ENCODE data around the gene SESTD1.

Gene SESTD1

GRCh38 chr2:179184610-179185009 is 80.0 kb downstream of the SESTD1 start:
- DNase-seq (ENCODE audit: low spot score): no peak

GRCh38 chr2:179181002-179181401 is 83.6 kb downstream of the SESTD1 start:
- no peak for DNase-seq (ENCODE audit: low spot score)

- DNase-seq (ENCODE audit: low spot score): no peak
These were observed 84.4 kb downstream of the SESTD1 start for GRCh38 chr2:179180242-179180641.

GRCh38 chr2:179179719-179180118 is 84.9 kb downstream of the SESTD1 start:
- DNase-seq (ENCODE audit: low spot score): no peak

GRCh38 chr2:179177694-179178093 is 86.9 kb downstream of the SESTD1 start:
- DNase-seq (ENCODE audit: low spot score): no peak

GRCh38 chr2:179174240-179174639 is 90.4 kb downstream of the SESTD1 start:
- no peak for DNase-seq (ENCODE audit: low spot score)

GRCh38 chr2:179172894-179173293 is 91.7 kb downstream of the SESTD1 start:
- no peak for DNase-seq (ENCODE audit: low spot score)

- DNase-seq (ENCODE audit: low spot score): no peak
These were observed 93.3 kb downstream of the SESTD1 start for GRCh38 chr2:179171371-179171770.

GRCh38 chr2:179170901-179171300 is 93.7 kb downstream of the SESTD1 start:
- DNase-seq (ENCODE audit: low spot score): no peak

- no peak for DNase-seq (ENCODE audit: low spot score)
These were observed 99.2 kb downstream of the SESTD1 start for GRCh38 chr2:179165356-179166000.

- peak; percentile 27 for DNase-seq (ENCODE audit: low spot score)
These were observed 123.4 kb downstream of the SESTD1 start for GRCh38 chr2:179141206-179141605.

- no peak for DNase-seq (ENCODE audit: low spot score)
These were observed 124.1 kb downstream of the SESTD1 start for GRCh38 chr2:179140571-179140970.

- peak; percentile 18 for DNase-seq (ENCODE audit: low spot score)
These were observed 125.1 kb downstream of the SESTD1 start for GRCh38 chr2:179139506-179139905.

- DNase-seq (ENCODE audit: low spot score): no peak
These were observed 127.4 kb downstream of the SESTD1 start for GRCh38 chr2:179137200-179137759.

GRCh38 chr2:179133016-179133415 is 131.6 kb downstream of the SESTD1 start:
- no peak for DNase-seq (ENCODE audit: low spot score)

- no peak for DNase-seq (ENCODE audit: low spot score)
These were observed 132.6 kb downstream of the SESTD1 start for GRCh38 chr2:179132076-179132475.

GRCh38 chr2:179130560-179130959 is 134.1 kb downstream of the SESTD1 start:
- DNase-seq (ENCODE audit: low spot score): no peak

- peak; percentile 10 for DNase-seq (ENCODE audit: low spot score)
These were observed 134.9 kb downstream of the SESTD1 start for GRCh38 chr2:179129574-179130238.

- DNase-seq (ENCODE audit: low spot score): no peak
These were observed 139.2 kb downstream of the SESTD1 start for GRCh38 chr2:179125404-179125803.

GRCh38 chr2:179124282-179124681 is 140.3 kb downstream of the SESTD1 start:
- no peak for DNase-seq (ENCODE audit: low spot score)

- no peak for DNase-seq (ENCODE audit: low spot score)
These were observed 141.4 kb downstream of the SESTD1 start for GRCh38 chr2:179123272-179123662.

GRCh38 chr2:179107737-179108136 is 156.9 kb downstream of the SESTD1 start:
- peak; percentile 70 for DNase-seq (ENCODE audit: low spot score)

- peak; percentile 96 for DNase-seq (ENCODE audit: low spot score)
These were observed 157.8 kb downstream of the SESTD1 start for GRCh38 chr2:179106676-179107428.

Data from kidney tubule cell (primary cell).